ENCODE results near the gene NPNT.

NPNT gene

DNA sequence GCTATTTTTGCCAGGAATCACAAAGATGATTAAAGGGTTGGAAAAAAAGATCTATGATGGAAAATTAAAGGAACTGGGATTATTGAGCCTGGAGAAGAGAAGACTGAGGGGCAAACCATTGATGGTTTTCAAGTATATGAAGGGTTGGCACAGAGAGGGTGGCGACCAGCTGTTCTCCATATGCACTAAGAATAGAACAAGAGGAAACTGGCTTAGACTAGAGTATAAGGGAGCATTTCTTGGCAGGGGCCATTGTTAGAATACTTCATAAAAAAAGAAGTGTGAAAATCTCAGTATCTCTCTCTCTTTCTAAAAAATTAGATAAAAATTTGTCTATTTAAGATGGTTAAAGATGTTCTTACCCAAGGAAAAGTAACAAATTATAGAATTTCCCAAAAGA, 75.1 kb downstream of the NPNT start:
- no peak for DNase-seq (ENCODE audit: low read depth in 2 of 2)

DNA sequence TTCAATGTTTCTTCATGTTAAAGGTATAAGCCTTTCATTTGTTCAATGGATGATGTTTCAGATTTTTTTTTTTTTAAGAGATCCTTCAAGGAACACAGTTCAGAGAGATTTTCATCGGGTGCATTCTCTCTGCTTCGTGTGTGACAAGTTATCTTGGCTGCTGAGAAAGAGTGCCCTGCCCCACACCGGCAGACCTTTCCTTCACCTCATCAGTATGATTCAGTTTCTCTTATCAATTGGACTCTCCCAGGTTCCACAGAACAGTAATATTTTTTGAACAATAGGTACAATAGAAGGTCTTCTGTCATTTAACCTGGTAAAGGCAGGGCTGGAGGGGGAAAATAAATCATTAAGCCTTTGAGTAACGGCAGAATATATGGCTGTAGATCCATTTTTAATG, 75.8 kb downstream of the NPNT start:
- DNase-seq (ENCODE audit: low read depth in 2 of 2): no peak

- no peak for DNase-seq (ENCODE audit: low read depth in 2 of 2)
These were observed 77.8 kb downstream of the NPNT start for GRCh38 chr4:105972946-105973621.

DNA sequence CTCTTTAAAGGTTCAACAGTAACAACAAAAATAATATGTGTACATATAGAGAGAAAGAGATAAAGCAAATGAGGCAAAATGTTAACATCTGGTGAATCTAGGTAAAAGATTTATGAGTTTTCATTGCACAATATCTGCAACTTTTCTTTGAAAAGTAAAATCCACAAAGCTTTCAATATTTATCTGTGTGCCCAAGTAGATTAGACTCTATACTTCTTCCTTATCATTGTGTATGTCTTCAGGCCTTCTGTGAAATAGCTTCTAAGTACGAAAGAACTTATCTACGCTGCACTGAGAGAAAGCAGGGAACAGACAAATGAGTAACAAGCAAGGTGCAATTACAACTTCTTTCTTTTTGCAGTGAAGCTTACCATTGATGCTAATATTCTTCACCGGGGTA, 81.6 kb downstream of the NPNT start:
- no peak for DNase-seq (ENCODE audit: low read depth in 2 of 2)

- no peak for DNase-seq (ENCODE audit: low read depth in 2 of 2)
These were observed 83.5 kb downstream of the NPNT start for GRCh38 chr4:105978684-105979296.

- DNase-seq (ENCODE audit: low read depth in 2 of 2): no peak
These were observed 84.2 kb downstream of the NPNT start for GRCh38 chr4:105979506-105979905.

DNA sequence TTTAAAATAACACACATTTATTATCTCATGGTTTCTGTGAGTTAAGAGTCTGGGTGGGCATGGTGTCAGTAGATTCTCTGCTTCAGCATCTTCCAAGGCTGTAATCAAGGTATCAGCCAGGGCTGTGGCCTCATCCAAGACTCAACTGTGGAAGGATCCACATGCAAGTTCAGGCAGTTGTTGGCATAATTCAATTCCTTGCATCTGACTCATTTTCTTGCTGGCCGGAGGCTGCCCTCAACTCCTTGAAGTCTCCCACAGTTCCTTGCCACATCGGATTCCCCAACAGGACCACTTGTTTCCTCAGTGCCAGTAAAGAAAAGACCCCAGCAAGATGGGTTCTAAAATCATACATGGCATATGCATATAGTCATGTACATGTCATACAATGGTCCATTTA, 93.4 kb downstream of the NPNT start:
- no peak for DNase-seq (ENCODE audit: low read depth in 2 of 2)

DNA sequence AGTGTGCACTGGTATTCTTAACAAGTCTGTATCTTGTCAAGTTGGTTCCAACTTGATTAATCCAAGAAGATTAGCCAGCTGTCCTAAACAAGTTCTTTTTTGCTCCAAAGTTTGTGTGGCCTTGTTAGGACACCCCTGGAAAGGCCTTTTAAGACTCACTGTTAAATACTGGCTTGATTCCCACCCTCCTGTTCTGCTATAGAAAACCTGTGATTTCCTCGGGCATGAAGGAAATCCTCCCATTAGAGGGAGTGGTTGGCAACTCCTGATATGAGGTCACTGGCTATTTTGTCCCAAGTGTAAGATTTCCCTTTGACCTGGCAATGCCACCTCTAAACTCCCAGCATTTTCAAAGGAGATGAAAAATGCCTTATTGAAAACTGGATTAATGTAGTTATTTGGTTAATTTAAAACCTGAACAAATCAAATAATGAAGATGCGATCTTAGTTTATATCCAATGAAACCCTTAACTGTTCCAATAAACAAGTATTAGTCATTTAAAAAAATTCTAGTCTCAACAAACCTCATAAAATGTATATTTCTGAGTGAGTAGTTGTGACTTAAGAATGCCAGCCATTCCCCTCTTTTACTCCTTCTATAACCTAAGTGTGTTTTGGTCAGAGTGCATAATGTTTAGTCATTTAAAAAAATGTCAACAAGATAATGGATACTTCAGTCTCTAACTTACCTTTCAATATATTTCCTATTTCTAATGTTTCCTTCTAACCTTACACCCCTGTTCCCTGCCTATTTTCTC, 94.4 kb downstream of the NPNT start:
- no peak for DNase-seq (ENCODE audit: low read depth in 2 of 2)

DNA sequence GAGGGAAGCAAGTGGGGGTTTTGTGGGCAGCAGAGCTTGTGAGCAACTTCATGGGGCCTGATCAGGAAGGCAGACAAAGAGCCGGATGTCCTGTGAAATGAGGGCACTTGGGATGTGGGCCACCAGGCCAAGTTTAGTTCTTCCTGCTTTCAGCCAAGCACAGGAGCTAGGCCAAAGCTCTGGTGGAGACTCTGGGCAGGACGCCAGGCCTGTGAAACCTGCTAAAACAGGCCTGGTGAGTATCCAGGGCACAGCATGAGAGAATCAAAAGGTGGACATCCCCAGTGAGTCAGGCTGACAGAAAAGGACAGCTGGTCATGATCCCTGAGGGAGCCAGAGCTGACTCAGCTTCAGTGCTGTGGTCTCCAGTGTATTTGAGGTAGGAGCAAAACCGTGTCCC, 95.7 kb downstream of the NPNT start:
- no peak for DNase-seq (ENCODE audit: low read depth in 2 of 2)

GRCh38 chr4:105991726-105992125, 96.5 kb downstream of the NPNT start:
- no peak for DNase-seq (ENCODE audit: low read depth in 2 of 2)

DNA sequence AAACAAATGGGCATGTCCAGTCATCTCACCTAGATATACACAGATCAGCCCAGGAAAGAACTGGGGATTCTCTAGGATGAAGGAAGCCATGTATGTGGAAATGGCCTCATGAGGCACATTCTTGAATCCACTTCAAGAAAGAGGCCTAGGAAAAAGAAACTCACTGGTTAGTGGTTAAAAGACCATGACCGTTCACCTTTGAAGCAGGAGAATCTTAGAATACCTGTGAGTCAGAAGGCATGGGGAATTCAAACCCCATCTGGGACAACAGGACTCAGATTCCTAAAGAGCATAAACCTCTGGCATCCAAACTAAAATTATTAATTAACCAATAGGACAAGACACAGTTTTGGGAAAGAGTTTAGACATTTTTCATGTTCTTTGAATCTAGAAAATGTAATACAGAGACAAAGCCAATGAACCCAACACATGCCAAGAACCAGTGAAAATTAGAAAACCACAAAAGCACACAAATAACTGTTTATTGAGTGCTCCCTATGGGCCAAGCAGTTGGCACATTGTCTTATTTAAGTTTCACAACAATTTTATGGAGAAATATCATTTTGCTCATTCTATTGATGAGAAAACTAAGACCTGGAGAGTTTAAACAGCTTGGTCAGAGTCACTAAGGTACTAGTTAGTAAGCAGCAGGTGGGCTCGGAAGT, 97.5 kb downstream of the NPNT start:
- no peak for DNase-seq (ENCODE audit: low read depth in 2 of 2)

DNA sequence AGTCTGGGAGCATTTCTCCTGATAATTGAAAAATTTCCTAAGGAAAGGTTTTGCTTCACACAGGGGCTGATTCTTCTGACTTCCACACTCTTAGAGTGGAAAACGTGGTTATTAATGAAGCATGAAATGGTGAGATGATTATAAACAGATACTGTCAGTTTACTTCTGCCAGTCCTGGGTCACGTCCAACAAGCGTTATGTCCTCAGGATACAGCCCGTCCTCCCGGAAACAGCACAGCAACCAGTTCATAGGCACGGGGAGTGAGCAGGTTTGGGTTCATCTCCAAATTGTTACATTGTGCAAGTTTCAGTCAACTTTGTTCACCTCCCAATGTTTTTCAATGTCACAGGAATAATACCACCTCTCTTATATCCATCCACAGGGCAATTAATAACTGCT, 98.8 kb downstream of the NPNT start:
- DNase-seq (ENCODE audit: low read depth in 2 of 2): no peak

GRCh38 chr4:105994841-105995501, 99.7 kb downstream of the NPNT start:
- DNase-seq (ENCODE audit: low read depth in 2 of 2): no peak

GRCh38 chr4:105996845-105997244, 101.6 kb downstream of the NPNT start:
- DNase-seq (ENCODE audit: low read depth in 2 of 2): no peak

GRCh38 chr4:105998171-105999063, 103.1 kb downstream of the NPNT start:
- DNase-seq (ENCODE audit: low read depth in 2 of 2): no peak

DNA sequence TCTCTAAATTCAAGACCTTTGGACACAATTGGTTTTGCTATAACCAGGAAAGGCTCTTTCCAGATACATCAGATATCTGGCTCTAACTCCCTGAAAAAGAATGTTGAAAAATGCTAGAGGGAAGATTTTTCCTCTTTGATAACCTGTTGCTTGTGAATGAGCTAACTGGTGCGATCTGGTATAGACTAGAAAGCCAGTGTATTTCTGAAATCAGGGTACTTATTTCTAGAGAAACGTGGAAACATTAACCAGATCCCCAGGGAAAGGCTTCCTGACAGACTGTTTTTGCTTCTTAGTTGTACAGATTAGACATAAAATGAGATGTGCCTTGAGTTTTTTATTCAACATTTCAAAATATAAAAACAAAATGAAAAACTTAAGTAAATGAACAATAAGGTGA, 107.7 kb downstream of the NPNT start:
- DNase-seq (ENCODE audit: low read depth in 2 of 2): no peak

DNA sequence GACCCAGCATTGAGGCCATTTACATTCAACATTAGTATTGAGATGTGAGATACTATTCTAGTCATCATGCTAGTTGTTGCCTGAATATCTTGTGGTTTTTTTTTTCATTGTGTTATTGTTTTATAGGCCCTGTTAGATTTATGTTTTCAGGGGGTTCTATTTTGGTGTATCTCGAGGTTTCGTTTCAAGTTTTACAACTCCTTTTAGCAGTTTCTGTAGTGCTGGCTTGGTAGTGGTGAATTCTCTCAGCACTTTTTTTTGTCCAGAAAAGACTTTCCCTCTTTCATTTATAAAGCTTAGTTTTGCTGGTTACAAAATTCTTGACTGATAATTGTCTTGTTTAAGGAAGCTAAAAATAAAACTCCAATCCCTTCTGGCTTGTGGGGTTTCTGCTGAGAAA, 115.5 kb downstream of the NPNT start:
- DNase-seq (ENCODE audit: low read depth in 2 of 2): no peak

DNA sequence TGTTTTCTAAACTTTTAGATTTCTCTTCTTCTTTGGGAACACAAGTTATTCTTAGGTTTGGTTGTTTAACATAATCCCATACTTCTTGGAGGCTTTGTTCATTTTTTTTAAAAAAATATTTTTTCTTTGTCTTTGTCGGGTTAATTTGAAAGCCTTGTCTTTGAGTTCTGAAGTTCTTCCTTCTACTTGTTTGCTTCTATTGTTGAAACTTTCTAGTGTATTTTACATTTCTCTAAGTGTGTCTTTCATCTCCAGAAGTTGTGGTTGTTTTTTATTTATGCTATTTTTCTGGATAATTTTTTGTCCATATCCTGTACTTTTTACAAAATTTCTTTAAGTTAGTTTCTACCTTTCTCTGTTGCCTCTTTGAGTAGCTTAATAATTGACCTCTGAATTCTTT, 116.1 kb downstream of the NPNT start:
- no peak for DNase-seq (ENCODE audit: low read depth in 2 of 2)

DNA sequence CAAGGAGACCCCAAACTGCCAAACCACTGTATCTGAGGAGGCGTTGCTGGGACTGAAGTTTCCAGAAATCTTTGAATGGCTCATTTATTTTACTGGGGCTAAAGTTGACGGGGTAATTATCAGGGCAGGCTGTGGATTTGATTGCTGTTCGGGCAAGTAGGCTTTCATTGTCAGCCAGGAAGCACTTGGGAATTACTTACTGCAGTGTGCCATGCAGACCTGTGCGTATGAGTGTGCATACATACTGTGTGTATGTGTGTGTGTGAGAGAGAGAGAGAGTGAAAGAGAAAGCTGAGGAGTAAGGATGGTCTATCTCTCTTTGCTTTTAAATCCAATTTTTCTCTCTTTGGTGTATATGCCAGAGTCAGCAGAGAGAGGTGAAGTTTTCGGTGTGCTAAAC, 122.7 kb downstream of the NPNT start:
- DNase-seq (ENCODE audit: low read depth in 2 of 2): no peak

- no peak for DNase-seq (ENCODE audit: low read depth in 2 of 2)
These were observed 124.5 kb downstream of the NPNT start for GRCh38 chr4:106019771-106020170.

Data from stimulated activated CD4-positive, alpha-beta T cell treated with anti-CD3 and anti-CD28 coated beads, Interleukin-15, amount 100 ng/mL, for 48 hours (primary cell).